Tibial artery (tissue), 4 donors: Measurements from ENCODE around the gene CROCC2.

Experiments used
- DNase-seq, 2 donors: peaks; one replicate each; pipeline ENCODE4 v3.0.0-alpha.2; 2019
- H3K27ac ChIP-seq, 2 donors: fragments of 200-600 bp; sonication (generic) in 1 of 2; 1 replicate in 1 of 2; 2 replicates in 1 of 2; pipeline ENCODE4 v1.5.1; 2018 to 2019; ENCODE audit warnings: mild to moderate bottlenecking in 1 of 2
- H3K27me3 ChIP-seq, 2 donors: fragments of 200-600 bp; sonication (generic) in 1 of 2; one replicate each; pipeline versions ENCODE4 v1.5.1 to v1.6.0; 2016 to 2019
- H3K36me3 ChIP-seq, 3 donors: fragments of 200-600 bp; sonication (generic) in 2 of 3; one replicate each; pipeline ENCODE4 v1.5.1; 2016 to 2019; ENCODE audit warnings: mild to moderate bottlenecking in 2 of 3
- H3K4me1 ChIP-seq, 4 donors: fragments of 200-600 bp; sonication (generic) in 2 of 4; 1 replicate in 3 of 4; 2 replicates in 1 of 4; pipeline ENCODE4 v1.5.1; 2016 to 2019
- H3K4me3 ChIP-seq, 2 donors: fragments of 200-600 bp; sonication (generic) in 1 of 2; 1 replicate in 1 of 2; 2 replicates in 1 of 2; pipeline ENCODE4 v1.5.1; 2018 to 2019; ENCODE audit warnings: mild to moderate bottlenecking in 2 of 2
- H3K9me3 ChIP-seq, 3 donors: fragments of 200-600 bp; sonication (generic) in 1 of 3; one replicate each; pipeline ENCODE4 v1.5.1; 2016 to 2019
- CTCF ChIP-seq, 2 experiments: fragments of 200-600 bp in 1 of 2; fragments of 450-650 bp in 1 of 2; IDR thresholded peaks; one replicate each; pipeline ENCODE4 v1.5.1; 2017 to 2019; ENCODE audit warnings: antibody characterized with exemption in 2 of 2, mild to moderate bottlenecking in 1 of 2, moderate library complexity in 1 of 2
- intact Hi-C: fragments of 100-400 bp; cut with DNase I; formaldehyde crosslinking; loops from one replicate; pipeline ENCODE4 v1.15.0; 2023; ENCODE audit warnings: low total_unique reads

CROCC2 gene

GRCh38 chr2:240965296-240965904 is 59.3 kb downstream of the CROCC2 start:
- H3K36me3 ChIP-seq: no peaks in the 10 kb centered on the region
- peak in 1 of 2 donors; percentile 20 for DNase-seq
- H3K4me1 ChIP-seq: peaks cover 0 to 11% (median 0%) of the 10 kb centered on the region in 4 donors
- no peak overlapping the region for H3K27ac ChIP-seq
- no peaks in the 10 kb centered on the region for H3K9me3 ChIP-seq
- no peak overlapping the region for H3K4me3 ChIP-seq
- intact Hi-C loops: no loop called here
- TF ChIP-seq CTCF (IDR thresholded peaks at IDR 0.05): no peak
- H3K27me3 ChIP-seq: peaks cover 0 to 38% of the 10 kb centered on the region in 2 donors

GRCh38 chr2:240965905-240966456 is 59.8 kb downstream of the CROCC2 start:
- Histone ChIP-seq H3K4me1 (peaks cover 0 to 11% (median 0%) of the 10 kb centered on the region in 4 donors), H3K9me3 (no peaks in the 10 kb centered on the region), H3K4me3 (no peak overlapping the region), H3K27me3 (peaks cover 0 to 38% of the 10 kb centered on the region in 2 donors), H3K36me3 (no peaks in the 10 kb centered on the region), H3K27ac (no peak overlapping the region)
- peak; percentile 17 to 63 for DNase-seq
- intact Hi-C loops: no loop called here
- no peak for TF ChIP-seq CTCF (IDR thresholded peaks at IDR 0.05)

GRCh38 chr2:240966457-240966905 is 60.3 kb downstream of the CROCC2 start:
- peaks cover 0 to 11% (median 0%) of the 10 kb centered on the region in 4 donors for H3K4me1 ChIP-seq
- peak; percentile 11 to 60 for DNase-seq
- H3K27ac ChIP-seq: no peak overlapping the region
- TF ChIP-seq CTCF (IDR thresholded peaks at IDR 0.05): no peak
- H3K9me3 ChIP-seq: no peaks in the 10 kb centered on the region
- H3K36me3 ChIP-seq: no peaks in the 10 kb centered on the region
- peaks cover 0 to 40% of the 10 kb centered on the region in 2 donors for H3K27me3 ChIP-seq
- intact Hi-C loops: no loop called here
- no peak overlapping the region for H3K4me3 ChIP-seq

GRCh38 chr2:240966906-240967680 is 61.0 kb downstream of the CROCC2 start:
- intact Hi-C loops: no loop called here
- Histone ChIP-seq H3K27ac (no peak overlapping the region), H3K4me1 (peaks cover 0 to 7% (median 0%) of the 10 kb centered on the region in 4 donors), H3K27me3 (peaks cover 0 to 46% of the 10 kb centered on the region in 2 donors), H3K36me3 (no peaks in the 10 kb centered on the region), H3K9me3 (no peaks in the 10 kb centered on the region), H3K4me3 (no peak overlapping the region)
- DNase-seq: peak; percentile 15 to 65
- TF ChIP-seq CTCF (IDR thresholded peaks at IDR 0.05): no peak

GRCh38 chr2:240967681-240968621 is 61.8 kb downstream of the CROCC2 start:
- Histone ChIP-seq H3K27me3 (peaks cover 0 to 46% of the 10 kb centered on the region in 2 donors), H3K36me3 (no peaks in the 10 kb centered on the region), H3K4me1 (no peaks in the 10 kb centered on the region), H3K4me3 (no peak overlapping the region), H3K9me3 (no peaks in the 10 kb centered on the region), H3K27ac (no peak overlapping the region)
- intact Hi-C loops: no loop called here
- no peak for DNase-seq
- no peak for TF ChIP-seq CTCF (IDR thresholded peaks at IDR 0.05)
